OCI-LY3 (cell line): ENCODE results near the gene IQGAP1.
"Not testable (repeated sequence)": the region's sequence is repeated elsewhere in the genome, so short reads cannot be mapped to it uniquely, and the experiment has no call there.

Experiments used
- CTCF ChIP-seq: fragments of 200-600, 300-600 bp; sonication (generic); IDR thresholded peaks from 2 replicates; pipeline ENCODE4 v1.5.1; 2014; ENCODE audit warnings: antibody characterized with exemption, low read length, low read depth
- EZH2phosphoT487 ChIP-seq: fragments of 200-600 bp; shearing (Covaris generic); IDR thresholded peaks from 2 replicates; pipeline ENCODE4 v1.6.1; 2018; ENCODE audit warnings: antibody characterized with exemption, mixed run types, low read depth

GRCh38 chr15:90410316-90410715 lies 22.3 kb downstream of the IQGAP1 start:
- TF ChIP-seq CTCF, EZH2phosphoT487: not testable (repeated sequence)
